WTC11 (cell line): ENCODE data around the gene LACTBL1. TPM values are rescaled to one million over a fixed set of nuclear protein-coding genes. Genes with fewer than 3 reads are reported as not detected.

Experiments used
- ATAC-seq: fragments of 200-7000 bp; cut with Tn5 transposase; 2 replicates; pipeline ENCODE4 v1.10.0; 2021; ENCODE audit warnings: mild to moderate bottlenecking, moderate library complexity
- CTCF ChIA-PET: fragments of 300-600 bp; sonication (Branson Sonifier 250); formaldehyde crosslinking; loops from one replicate; lab custom pipeline; 2021; ENCODE audit warnings: antibody characterized with exemption; lab: Charles Lee
- POLR2A ChIA-PET: fragments of 350-600 bp; sonication (Branson Sonifier 250); formaldehyde crosslinking; loops from one replicate; lab custom pipeline; 2021; ENCODE audit warnings: antibody characterized with exemption; lab: Charles Lee
- DNase-seq: peaks from one replicate; pipeline ENCODE4 v3.0.0; 2021; ENCODE audit warnings: low spot score
- H3K27ac Mint-ChIP-seq: 2 replicates; pipeline ENCODE4 v1.8.0; 2021; ENCODE audit warnings: mixed read lengths
- H3K27me3 Mint-ChIP-seq: 2 replicates; pipeline ENCODE4 v1.8.0; 2021; ENCODE audit warnings: low read depth, mild to moderate bottlenecking, moderate library complexity, mixed read lengths
- H3K36me3 Mint-ChIP-seq: 2 replicates; pipeline ENCODE4 v1.8.0; 2021; ENCODE audit warnings: mixed read lengths
- H3K4me1 Mint-ChIP-seq: 2 replicates; pipeline ENCODE4 v1.8.0; 2022; ENCODE audit warnings: mixed read lengths
- H3K4me3 Mint-ChIP-seq: 2 replicates; pipeline ENCODE4 v1.8.0; 2021; ENCODE audit warnings: mild to moderate bottlenecking, moderate library complexity, mixed read lengths
- H3K9me3 Mint-ChIP-seq: 2 replicates; pipeline ENCODE4 v1.8.0; 2021; ENCODE audit warnings: mixed read lengths
- ATF1 ChIP-seq: sonication (generic); formaldehyde crosslinking; IDR thresholded peaks from 2 replicates; pipeline ENCODE4 v1.8.1; 2023; ENCODE audit warnings: mild to moderate bottlenecking, moderate library complexity, missing genetic modification reagents
- ATF6 ChIP-seq: sonication (generic); formaldehyde crosslinking; IDR thresholded peaks from 2 replicates; pipeline ENCODE4 v1.8.1; 2023; ENCODE audit warnings: mild to moderate bottlenecking, missing genetic modification reagents
- ELF4 ChIP-seq: sonication (generic); formaldehyde crosslinking; IDR thresholded peaks from 2 replicates; pipeline ENCODE4 v1.8.1; 2022; ENCODE audit warnings: low read depth, mild to moderate bottlenecking, moderate library complexity, missing genetic modification reagents
- FOXJ3 ChIP-seq: sonication (generic); formaldehyde crosslinking; IDR thresholded peaks from 2 replicates; pipeline ENCODE4 v1.9.0; 2021; ENCODE audit warnings: missing genetic modification reagents, mild to moderate bottlenecking, borderline replicate concordance
- FOXP1 ChIP-seq: sonication (generic); formaldehyde crosslinking; IDR thresholded peaks from 2 replicates; pipeline ENCODE4 v1.8.0; 2022; ENCODE audit warnings: missing genetic modification reagents, mild to moderate bottlenecking, moderate library complexity, borderline replicate concordance
- GRHL2 ChIP-seq: fragments of 250-450 bp; sonication (Bioruptor Pico); IDR thresholded peaks from 2 replicates; pipeline ENCODE4 v1.8.0; 2022; ENCODE audit warnings: mild to moderate bottlenecking, moderate library complexity; ENCODE audit not compliant: insufficient replicate concordance, severe bottlenecking
- GTF2I ChIP-seq: fragments of 250-450 bp; sonication (Bioruptor Pico); conservative IDR thresholded peaks from 2 replicates; pipeline ENCODE4 v1.4.0; 2021; ENCODE audit warnings: mild to moderate bottlenecking
- JUN ChIP-seq: sonication (generic); formaldehyde crosslinking; IDR thresholded peaks from 2 replicates; pipeline ENCODE4 v1.8.0; 2023; ENCODE audit warnings: mild to moderate bottlenecking, missing genetic modification reagents
- MXD4 ChIP-seq: fragments of 250-450 bp; sonication (Bioruptor Pico); IDR thresholded peaks from 2 replicates; pipeline ENCODE4 v1.8.0; 2021; ENCODE audit warnings: mild to moderate bottlenecking, moderate library complexity, borderline replicate concordance
- SMAD4 ChIP-seq: sonication (generic); formaldehyde crosslinking; IDR thresholded peaks from 2 replicates; pipeline ENCODE4 v1.8.0; 2022; ENCODE audit warnings: mild to moderate bottlenecking, missing genetic modification reagents
- ZMAT4 ChIP-seq: fragments of 250-450 bp; sonication (Bioruptor Pico); IDR thresholded peaks from 2 replicates; pipeline ENCODE4 v1.9.0; 2021; ENCODE audit warnings: mild to moderate bottlenecking
- ZNF263 ChIP-seq: sonication (generic); formaldehyde crosslinking; IDR thresholded peaks from 2 replicates; pipeline ENCODE4 v1.8.1; 2022; ENCODE audit warnings: low read depth, mild to moderate bottlenecking, moderate library complexity, missing genetic modification reagents
- ZNF317 ChIP-seq: sonication (generic); formaldehyde crosslinking; IDR thresholded peaks from 2 replicates; pipeline ENCODE4 v1.8.1; 2023; ENCODE audit warnings: low read depth, mild to moderate bottlenecking, moderate library complexity, missing genetic modification reagents, borderline replicate concordance
- ZNF396 ChIP-seq: fragments of 250-450 bp; sonication (Bioruptor Pico); IDR thresholded peaks from 2 replicates; pipeline ENCODE4 v1.8.0; 2021; ENCODE audit warnings: mild to moderate bottlenecking, moderate library complexity, borderline replicate concordance
- ZNF425 ChIP-seq: fragments of 250-450 bp; sonication (Bioruptor Pico); conservative IDR thresholded peaks from 2 replicates; pipeline ENCODE4 v1.9.0; 2021; ENCODE audit warnings: mild to moderate bottlenecking
- total RNA-seq: library from RNA; stranded (reverse); gene quantifications from 3 replicates; pipeline ENCODE4 v1.2.3, GENCODE V29; 2021

LACTBL1 gene
- total RNA-seq, 1 experiment from 2014 or later = not detected

GRCh38 chr1:22914633-22915217 is 57.9 kb downstream of the LACTBL1 start:
- peak overlapping the region; percentile 42; the same call in 1 of the 2 replicates for H3K27ac Mint-ChIP-seq
- peak; percentile 41 for DNase-seq
- ChIA-PET CTCF (interaction anchor here (0.7 kb wide), 1 partner anchor 53 kb away, joined by 3 read pairs; no protein-coding TSS in a partner anchor), POLR2A (no interaction called here)
- peak; percentile 66 for ATAC-seq
- H3K4me1 Mint-ChIP-seq = no peaks in the 10 kb centered on the region
- no peak for TF ChIP-seq MXD4 (CRISPR knock-in tag)
- TF ChIP-seq ZNF396 = no peak
- TF ChIP-seq ELF4 = no peak
- no peaks in the 10 kb centered on the region for H3K9me3 Mint-ChIP-seq
- no peaks in the 10 kb centered on the region for H3K27me3 Mint-ChIP-seq
- H3K36me3 Mint-ChIP-seq = no peaks in the 10 kb centered on the region
- no peak overlapping the region for H3K4me3 Mint-ChIP-seq

- no peak for TF ChIP-seq ZNF263 (CRISPR knock-in tag)
- no peak for TF ChIP-seq ATF6 (CRISPR knock-in tag)
- no peak for TF ChIP-seq JUN (CRISPR knock-in tag)
- no peak for TF ChIP-seq ELF4
- TF ChIP-seq ZNF317 (CRISPR knock-in tag) = no peak
- no peak for TF ChIP-seq GTF2I
- TF ChIP-seq FOXP1 (CRISPR knock-in tag) = no peak
- TF ChIP-seq, all 79 proteins: peak for 0
- no peaks in the 10 kb centered on the region for H3K4me1 Mint-ChIP-seq
Measured at GRCh38 chr1:22914156-22914555, 58.5 kb downstream of the LACTBL1 start.

GRCh38 chr1:22913421-22914141 is 59.1 kb downstream of the LACTBL1 start:
- no peak for ATAC-seq

More at GRCh38 chr1:22914156-22914555, 58.5 kb downstream of the LACTBL1 start:
- Mint-ChIP-seq H3K9me3 (no peaks in the 10 kb centered on the region), H3K36me3 (no peaks in the 10 kb centered on the region), H3K27me3 (no peaks in the 10 kb centered on the region), H3K4me3 (no peak overlapping the region), H3K27ac (no peak overlapping the region)
- DNase-seq (no peak), ATAC-seq (no peak)
- CTCF ChIA-PET = interaction anchor here (0.7 kb wide), 1 partner anchor 52 kb away, joined by 3 read pairs; no protein-coding TSS in a partner anchor
- POLR2A ChIA-PET = no interaction called here

GRCh38 chr1:22912311-22912710 is 60.4 kb downstream of the LACTBL1 start:
- Mint-ChIP-seq H3K4me3 (no peak overlapping the region), H3K36me3 (no peaks in the 10 kb centered on the region), H3K4me1 (no peaks in the 10 kb centered on the region), H3K9me3 (no peaks in the 10 kb centered on the region), H3K27ac (no peak overlapping the region), H3K27me3 (no peaks in the 10 kb centered on the region)
- ATAC-seq (no peak), DNase-seq (no peak)
- TF ChIP-seq ZMAT4 (CRISPR knock-in tag) (no peak), ZNF425 (CRISPR knock-in tag) (no peak), GRHL2 (no peak), ZNF396 (no peak)
- ChIA-PET POLR2A (no interaction called here), CTCF (no interaction called here)

More at GRCh38 chr1:22913421-22914141, 59.1 kb downstream of the LACTBL1 start:
- H3K4me3 Mint-ChIP-seq = no peak overlapping the region
- peak; percentile 26 for DNase-seq
- no peak overlapping the region for H3K27ac Mint-ChIP-seq
- H3K36me3 Mint-ChIP-seq = no peaks in the 10 kb centered on the region
- POLR2A ChIA-PET = no interaction called here
- no peaks in the 10 kb centered on the region for H3K27me3 Mint-ChIP-seq
- H3K4me1 Mint-ChIP-seq = no peaks in the 10 kb centered on the region
- TF ChIP-seq FOXJ3 (CRISPR knock-in tag) (no peak), ATF1 (CRISPR knock-in tag) (no peak), SMAD4 (CRISPR knock-in tag) (no peak)
- H3K9me3 Mint-ChIP-seq = no peaks in the 10 kb centered on the region
- CTCF ChIA-PET = no interaction called here
